ENCODE measurements around the gene PLXNB3. TPM values are rescaled to one million over a fixed set of nuclear protein-coding genes. Genes with fewer than 3 reads are reported as not detected.
A peak's percentile ranks its signal among the peaks of the same experiment; 100 is the strongest.

PLXNB3 gene
- total RNA-seq, 1 donor from 2014 or later, result 99.1 TPM

GRCh38 chrX:153794018-153794896 lies 30.2 kb downstream of the PLXNB3 start, which contains the start of the genes IDH3G and SSR4:
IDH3G (minus strand) TSS chrX:153794375; CDS start chrX:153794326, 49 bp downstream.
SSR4 (plus strand) TSS chrX:153794668; CDS start chrX:153794688, 20 bp downstream.
- Histone ChIP-seq H3K27me3 (no peaks in the 10 kb centered on the region), H3K4me1 (peaks cover 0 to 6% of the 10 kb centered on the region in 2 donors), H3K27ac (peak within 1 kb of the TSS; percentile 93 to 96), H3K36me3 (peaks cover 6 to 29% of the 10 kb centered on the region in 2 donors), H3K9me3 (no peaks in the 10 kb centered on the region), H3K4me3 (peak within 1 kb of the TSS; percentile 71 to 76)
- TF ChIP-seq, protein P1, sequence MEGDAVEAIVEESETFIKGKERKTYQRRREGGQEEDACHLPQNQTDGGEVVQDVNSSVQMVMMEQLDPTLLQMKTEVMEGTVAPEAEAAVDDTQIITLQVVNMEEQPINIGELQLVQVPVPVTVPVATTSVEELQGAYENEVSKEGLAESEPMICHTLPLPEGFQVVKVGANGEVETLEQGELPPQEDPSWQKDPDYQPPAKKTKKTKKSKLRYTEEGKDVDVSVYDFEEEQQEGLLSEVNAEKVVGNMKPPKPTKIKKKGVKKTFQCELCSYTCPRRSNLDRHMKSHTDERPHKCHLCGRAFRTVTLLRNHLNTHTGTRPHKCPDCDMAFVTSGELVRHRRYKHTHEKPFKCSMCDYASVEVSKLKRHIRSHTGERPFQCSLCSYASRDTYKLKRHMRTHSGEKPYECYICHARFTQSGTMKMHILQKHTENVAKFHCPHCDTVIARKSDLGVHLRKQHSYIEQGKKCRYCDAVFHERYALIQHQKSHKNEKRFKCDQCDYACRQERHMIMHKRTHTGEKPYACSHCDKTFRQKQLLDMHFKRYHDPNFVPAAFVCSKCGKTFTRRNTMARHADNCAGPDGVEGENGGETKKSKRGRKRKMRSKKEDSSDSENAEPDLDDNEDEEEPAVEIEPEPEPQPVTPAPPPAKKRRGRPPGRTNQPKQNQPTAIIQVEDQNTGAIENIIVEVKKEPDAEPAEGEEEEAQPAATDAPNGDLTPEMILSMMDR (IDR thresholded peaks at IDR 0.05), result peak in 1 of 3 experiments; percentile 13
- DNase-seq (ENCODE audit: low spot score in 2 of 2), result peak; percentile 48 to 95
- intact Hi-C loops (cut with DNase I), result loop anchor here (1.0 kb wide), 2 partner anchors 70 to 134 kb away; partner anchors contain the start of genes ABCD1 and BCAP31

DNA sequence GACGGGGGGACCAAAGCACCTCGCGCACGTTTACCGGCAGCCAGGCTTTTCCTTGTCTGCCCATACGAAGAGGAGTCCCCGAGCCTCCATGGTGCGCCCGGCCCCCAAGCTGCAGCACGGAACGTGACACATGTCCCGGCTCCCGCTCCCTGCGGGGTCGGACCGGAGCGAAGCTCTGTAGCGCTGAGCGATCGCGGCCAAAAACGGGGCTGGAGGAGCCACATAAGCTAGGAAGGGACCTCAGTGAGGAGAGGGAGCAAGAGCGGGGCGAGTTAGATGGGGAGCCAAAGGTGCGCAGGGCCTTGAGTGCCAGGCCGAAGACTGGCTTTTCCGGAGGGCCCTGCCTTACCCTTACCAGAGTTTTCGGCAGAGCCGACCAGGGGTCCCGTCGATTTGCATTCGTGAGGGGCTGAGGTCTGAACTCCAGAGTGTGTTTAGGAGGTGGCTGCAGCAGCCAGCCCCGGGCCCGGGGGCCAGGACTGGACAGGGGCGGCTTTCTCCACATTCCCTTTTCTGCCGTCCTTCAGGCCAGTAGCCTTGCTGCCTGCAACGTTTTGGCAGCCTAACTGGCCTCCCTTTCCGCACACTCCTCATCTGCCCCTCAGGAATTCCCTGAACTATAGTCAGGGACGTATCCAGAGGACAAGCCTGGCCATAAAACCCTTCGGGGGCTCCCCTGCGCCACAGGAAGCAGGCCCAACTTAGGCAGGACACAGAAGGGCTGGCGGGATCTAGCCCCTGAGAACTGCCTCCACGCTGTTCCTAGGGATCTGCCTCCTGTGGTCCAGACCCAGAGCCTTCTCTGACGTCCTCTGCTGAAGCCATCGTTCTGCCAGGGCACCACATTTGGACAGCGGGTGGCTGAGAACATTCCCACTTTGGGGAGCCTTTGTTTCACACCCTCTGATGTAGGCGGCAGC lies 31.1 kb downstream of the PLXNB3 start:
- H3K27me3 ChIP-seq, result no peaks in the 10 kb centered on the region
- intact Hi-C loops (cut with DNase I), result loop anchor here (1.0 kb wide), 2 partner anchors 71 to 133 kb away; partner anchors contain the start of genes ABCD1 and BCAP31
- peaks cover 3 to 6% of the 10 kb centered on the region in 2 donors for H3K4me1 ChIP-seq
- DNase-seq (ENCODE audit: low spot score in 2 of 2), result peak in 1 of 2 donors; percentile 69
- H3K36me3 ChIP-seq, result peaks cover 6 to 26% of the 10 kb centered on the region in 2 donors
- H3K4me3 ChIP-seq, result peak overlapping the region; percentile 71 to 76
- H3K9me3 ChIP-seq, result no peaks in the 10 kb centered on the region
- H3K27ac ChIP-seq, result peak overlapping the region; percentile 93 to 96
- TF ChIP-seq, protein P1 (IDR thresholded peaks at IDR 0.05), result no peak

DNA sequence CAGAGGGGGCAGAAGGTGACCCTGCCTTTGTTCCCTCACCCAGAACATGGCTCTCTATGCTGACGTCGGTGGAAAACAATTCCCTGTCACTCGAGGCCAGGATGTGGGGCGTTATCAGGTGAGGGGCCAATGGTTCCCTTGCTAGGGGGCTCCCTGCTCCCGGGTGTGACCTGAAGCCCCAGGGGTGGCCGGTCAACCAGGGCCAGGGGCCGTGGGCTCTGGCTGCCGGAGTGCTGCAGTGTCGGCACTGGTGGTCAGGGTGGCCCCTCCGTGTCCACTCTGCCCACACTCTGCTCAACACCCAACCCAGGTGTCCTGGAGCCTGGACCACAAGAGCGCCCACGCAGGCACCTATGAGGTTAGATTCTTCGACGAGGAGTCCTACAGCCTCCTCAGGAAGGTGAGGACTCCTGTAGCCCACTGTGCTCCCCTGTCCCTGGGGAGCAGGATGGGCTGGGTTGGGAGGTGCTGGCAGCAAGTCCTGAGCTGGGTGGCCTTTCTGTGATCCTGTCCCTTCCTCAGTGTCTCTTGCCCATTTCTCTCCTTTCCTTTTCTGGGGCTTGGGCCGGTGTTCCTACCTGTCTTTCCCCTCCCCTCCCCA lies 33.5 kb downstream of the PLXNB3 start:
- intact Hi-C loops (cut with DNase I), result no loop called here
- Histone ChIP-seq H3K4me1 (peaks cover 5 to 7% of the 10 kb centered on the region in 2 donors), H3K27ac (no peak overlapping the region)

DNA sequence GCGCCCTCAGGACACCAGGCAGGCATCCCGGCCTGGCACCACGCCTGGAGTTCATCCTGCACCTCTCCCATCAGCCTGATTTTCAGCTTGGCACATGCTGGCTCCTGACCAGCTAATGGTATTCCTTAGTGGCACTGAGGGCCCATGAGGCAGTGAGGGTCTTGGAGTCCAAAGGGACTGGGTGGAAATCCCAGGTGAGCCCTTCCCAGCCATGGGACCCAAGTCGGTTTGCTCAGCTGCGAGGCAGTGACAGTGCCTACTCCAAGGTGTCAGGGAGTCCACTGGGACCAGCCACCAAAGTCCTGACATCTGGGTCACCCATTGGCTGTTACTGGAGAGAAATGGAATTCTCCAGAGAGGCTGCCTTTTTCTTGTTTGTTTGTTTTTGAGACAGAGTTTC lies 35.3 kb downstream of the PLXNB3 start:
- no peak for DNase-seq (ENCODE audit: low spot score in 2 of 2)
- Histone ChIP-seq H3K27ac (peak overlapping the region in 1 of 2 donors; percentile 80), H3K9me3 (no peaks in the 10 kb centered on the region), H3K27me3 (no peaks in the 10 kb centered on the region), H3K4me3 (no peak overlapping the region), H3K36me3 (peaks cover 6 to 22% of the 10 kb centered on the region in 2 donors), H3K4me1 (peaks cover 3 to 7% of the 10 kb centered on the region in 2 donors)
- TF ChIP-seq, protein P1 (IDR thresholded peaks at IDR 0.05), result no peak
- intact Hi-C loops (cut with DNase I), result no loop called here

More for the DNA sequence above, 33.5 kb downstream of the PLXNB3 start:
- TF ChIP-seq, protein P1 (IDR thresholded peaks at IDR 0.05), result no peak
- Histone ChIP-seq H3K36me3 (peaks cover 6 to 22% of the 10 kb centered on the region in 2 donors), H3K27me3 (no peaks in the 10 kb centered on the region), H3K9me3 (no peaks in the 10 kb centered on the region), H3K4me3 (no peak overlapping the region)
- no peak for DNase-seq (ENCODE audit: low spot score in 2 of 2)
